Limb (tissue), 2 donors: ENCODE measurements around the gene ZNF697.

ENCODE experiments used
- DNase-seq, 2 donors: peaks; one replicate each; pipeline ENCODE4 v3.0.0-alpha.2; 2016; ENCODE audit errors: extremely low spot score in 2 of 2

ZNF697 gene

DNA sequence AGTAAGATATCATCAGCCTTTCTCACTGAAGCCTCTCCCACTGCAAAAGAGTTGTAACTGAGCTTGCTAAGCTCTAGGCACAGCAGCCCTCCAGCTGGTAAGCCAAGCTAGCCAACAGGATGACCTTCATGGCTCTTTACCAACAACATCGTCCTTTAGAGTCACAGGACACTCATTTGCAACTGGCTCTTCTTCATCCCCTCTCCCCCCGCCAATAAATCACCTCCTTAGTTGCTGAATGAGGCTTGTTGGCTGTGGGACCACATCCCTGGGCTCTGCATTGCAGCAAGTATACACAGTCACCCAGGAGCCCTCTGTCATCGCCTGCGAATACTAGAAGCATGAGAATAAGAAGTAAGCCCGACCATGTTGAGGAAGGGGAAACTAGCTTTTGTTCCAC is 16.0 kb upstream of the ZNF697 start:
- no peak for DNase-seq

DNA sequence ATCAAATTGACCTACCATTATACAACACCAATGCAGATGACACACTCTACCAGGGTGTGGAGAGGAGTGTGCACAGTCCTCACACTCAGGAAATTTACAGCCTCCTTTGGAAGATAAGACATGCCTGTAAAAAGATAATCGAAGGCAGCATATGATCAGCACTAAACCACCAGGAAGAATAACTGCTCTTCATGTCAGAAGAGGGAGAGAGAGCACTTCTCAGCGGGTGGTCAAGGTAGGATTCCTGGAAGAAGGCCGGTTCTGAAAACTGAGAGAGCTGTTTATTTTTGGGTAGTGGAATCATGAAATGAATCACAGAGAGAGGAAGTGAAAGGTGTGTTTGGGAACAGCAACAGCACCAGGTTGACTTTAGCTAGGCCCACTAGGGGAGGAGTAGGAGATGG is 14.0 kb upstream of the ZNF697 start:
- DNase-seq = no peak

DNA sequence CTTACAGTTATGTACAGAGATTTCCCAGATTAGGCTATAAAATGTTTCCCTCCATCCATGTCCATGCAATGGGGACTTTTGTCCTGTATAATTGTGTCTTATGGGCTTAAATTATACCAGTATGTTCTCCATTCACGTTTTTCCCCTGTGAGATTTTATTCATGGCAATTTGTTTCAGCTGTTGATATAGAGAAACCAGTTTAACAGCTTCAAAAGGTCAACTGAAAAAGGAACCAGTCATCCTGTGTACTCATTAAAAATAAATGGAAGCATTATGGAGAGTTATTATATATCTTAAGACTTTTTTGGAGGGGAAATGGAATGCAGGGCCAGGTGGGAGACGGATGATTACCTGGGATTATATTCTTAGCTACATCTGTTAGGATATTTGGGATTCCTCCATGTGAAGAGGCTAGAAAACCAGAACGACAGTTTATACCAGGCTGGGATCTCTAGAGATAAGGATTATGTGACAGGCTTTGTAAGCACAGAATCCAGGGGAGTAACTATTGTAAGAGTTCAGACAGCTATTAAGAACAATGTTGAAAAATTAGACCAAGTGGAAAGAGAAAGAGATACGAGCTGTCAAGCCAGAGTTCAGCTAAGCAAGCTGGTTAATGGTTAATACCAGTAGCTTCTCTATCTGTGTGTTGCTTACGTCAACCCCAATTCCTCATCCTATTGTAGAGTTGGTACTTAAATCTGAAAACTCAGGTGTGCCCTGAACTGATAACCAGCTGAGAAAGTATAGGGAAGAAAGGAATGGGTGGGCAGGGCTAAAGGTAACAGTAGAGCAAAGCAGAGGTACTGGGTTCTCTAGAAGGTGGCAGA is 12.4 kb upstream of the ZNF697 start:
- DNase-seq = no peak

DNA sequence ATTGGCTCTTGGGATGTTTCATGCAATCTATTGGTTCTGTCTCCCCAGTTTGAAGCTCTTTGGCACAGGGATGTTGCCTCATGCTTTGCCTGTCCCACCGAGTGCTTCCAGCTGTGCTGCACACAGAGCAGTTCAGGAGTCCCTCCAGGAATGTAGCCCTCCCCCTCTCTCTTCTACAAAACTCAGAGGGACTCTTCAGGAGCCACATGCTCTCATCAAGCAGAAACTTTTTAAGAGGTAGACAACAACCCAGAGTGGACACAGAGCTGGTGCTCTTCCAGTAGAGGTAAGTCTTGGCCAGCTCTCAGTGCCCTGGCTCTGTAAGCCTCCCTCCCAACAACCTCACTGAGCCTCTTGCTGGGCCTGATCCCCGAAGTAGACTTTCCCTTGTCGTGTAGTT is 11.6 kb upstream of the ZNF697 start:
- DNase-seq = no peak

DNA sequence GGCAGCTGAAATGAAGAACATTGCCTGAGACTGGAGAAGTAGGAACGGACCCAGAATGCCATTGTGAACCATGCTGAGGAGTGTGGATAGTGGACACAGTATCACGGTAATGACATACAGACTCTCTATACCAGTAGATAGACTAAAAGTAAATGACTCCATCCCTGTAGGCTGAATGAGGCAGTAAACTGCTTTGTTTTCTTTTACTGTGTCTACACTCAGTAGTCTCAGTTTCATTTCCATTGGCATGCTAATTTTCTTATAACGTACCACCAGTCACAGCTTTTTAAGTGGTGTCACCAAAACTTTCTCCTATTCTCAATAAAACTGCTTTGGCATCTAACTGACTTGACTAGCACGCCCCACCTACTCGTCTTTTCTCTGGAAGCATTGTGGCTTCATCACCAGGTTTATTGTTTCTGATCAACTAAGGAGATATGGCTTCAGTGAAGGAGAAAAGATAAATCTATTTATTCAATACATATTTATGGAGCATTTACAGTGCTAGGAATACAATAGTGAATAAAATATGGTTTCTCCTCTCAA is 8.4 kb upstream of the ZNF697 start:
- DNase-seq = no peak

DNA sequence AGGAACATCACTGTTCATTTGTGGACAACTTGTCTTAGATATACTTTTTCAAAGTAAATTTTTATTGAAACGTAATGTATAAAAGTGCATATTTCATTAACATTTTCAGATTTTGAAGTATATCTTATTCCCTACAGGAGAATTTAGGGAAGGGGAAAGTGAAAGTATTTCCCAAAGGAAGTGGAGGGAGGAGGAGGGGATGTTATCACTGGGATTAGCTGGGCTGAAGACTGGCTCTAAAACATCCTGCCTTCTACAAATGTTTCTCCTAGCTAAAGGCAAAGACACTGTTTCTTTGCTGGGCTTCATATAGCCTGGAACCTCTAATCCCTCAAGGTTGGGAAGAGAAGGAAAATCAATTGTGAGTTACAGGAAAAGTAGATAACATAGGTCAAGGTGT is 7.1 kb upstream of the ZNF697 start:
- DNase-seq = no peak

DNA sequence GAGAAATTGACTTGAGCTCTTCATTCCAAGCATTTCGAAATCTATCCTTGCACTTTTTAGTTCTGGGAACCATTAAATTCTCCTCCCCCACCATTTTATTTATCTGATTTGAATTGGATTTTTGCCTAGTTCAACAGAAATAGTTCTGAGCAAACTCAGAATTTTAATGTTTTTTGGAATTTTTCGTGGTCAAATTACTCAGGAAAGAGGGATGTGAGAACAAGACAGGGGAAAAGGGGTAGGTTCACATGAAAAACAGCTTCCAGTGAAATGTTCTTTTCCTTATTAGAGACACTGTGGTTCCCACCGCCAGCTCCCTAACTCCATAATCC is 5.7 kb upstream of the ZNF697 start:
- no peak for DNase-seq

DNA sequence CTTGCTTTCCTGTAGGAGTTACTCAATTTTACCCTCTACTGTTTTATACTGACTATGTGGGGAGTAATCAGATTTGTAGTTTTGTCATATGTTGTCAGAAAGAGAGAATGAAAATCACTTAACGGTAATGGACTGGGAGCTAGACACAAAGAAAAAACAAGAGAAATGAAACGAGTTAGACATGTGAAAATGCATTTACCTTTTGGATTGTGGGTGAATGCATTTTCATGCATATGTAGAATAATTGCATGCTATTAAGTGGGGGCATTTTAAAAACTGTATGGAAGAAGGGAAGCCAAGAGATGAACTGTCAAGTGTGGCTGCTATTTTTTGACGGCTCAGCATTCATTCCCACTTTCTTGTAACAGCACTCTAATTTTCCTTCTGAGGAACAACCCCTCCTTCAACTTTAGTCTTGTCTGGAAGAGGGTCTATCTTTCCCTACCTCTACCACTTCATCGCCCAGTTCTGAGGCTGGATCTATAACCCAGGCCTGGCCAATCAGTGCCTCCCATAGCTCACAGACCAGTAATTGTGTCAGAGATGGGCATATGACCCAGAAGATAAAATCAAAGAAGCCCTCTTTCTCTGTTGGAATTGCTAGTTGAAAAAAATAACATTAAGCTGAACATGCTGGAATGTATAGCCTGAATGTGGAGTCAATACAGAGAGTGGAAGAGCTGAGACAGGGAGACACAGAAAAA is 5.2 kb upstream of the ZNF697 start:
- DNase-seq = no peak

DNA sequence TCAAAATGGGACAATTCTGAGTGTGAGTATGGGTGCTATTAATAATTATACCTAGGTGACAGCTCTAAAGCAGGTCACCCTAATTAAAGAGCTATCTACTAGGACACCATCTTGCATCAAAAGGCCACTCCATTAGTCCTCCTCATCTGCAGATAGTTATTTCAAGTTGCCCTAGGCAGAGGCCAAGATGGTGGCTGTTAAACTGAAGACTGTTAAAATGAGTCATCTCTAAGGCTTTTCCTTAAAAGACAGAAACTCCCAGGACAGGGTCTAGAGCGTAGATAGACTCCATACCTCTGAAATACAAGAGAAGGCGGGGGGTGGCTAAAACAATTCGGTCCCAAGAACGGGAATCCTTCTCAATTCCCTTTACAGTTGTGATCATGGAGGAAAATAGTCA is 4.5 kb upstream of the ZNF697 start:
- DNase-seq = no peak

DNA sequence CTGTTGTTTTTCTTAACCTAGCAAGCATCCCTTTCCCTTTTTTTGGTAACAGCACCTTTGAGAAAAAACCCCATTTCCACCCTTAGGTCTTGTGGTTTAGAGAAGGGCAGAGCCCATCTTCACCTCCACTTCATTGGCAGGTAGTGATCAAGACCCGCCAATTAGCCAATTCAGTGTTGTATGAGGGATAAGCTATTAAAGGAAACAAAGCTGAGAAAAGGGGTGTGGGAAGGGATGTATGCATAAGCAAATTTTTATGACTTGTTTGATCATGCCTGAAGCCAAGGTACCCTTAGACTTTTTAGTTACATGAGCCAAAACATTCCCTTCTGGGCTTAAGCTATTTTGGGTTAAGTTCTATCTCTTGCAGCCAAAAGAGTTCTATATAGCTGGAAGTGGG is 3.6 kb upstream of the ZNF697 start:
- DNase-seq = no peak

DNA sequence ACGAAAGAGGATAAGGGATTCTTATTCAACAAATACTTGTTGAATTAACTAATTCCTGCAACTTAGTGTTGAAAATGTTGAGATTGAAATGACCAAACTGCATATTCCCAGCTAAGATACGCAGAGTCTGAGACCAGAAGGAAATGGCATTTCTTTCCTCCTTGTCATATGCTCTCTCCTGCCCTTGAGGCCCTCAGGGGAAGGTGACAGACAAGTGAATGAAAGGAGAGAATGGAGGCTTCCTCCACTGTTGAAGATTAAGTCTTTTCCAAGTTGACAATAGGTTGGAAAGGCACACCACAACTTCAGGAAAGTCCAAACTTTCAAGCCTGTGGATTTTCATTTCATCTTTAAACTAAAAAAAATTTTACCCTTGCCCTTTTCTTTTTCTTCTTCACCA is 3.1 kb upstream of the ZNF697 start:
- DNase-seq = no peak

DNA sequence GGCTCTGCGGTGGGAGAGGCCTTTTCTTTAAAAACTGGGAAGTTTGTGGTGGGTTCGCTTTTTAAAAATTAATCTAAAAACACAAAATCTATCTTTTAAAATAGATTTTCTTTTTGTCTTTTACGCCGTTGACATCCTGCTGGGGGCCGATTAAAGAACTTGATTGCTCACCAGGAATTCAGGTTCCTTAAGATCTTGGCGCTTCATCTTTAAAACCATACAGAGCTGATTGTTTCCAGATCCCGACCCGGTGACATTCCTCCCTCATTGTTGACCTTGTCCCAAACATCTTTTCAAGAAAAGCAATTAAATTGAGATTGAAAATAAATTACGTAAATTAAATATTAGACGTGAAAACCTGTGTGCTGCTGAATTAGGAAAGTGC is 546 bp upstream of the ZNF697 start:
- DNase-seq = no peak

DNA sequence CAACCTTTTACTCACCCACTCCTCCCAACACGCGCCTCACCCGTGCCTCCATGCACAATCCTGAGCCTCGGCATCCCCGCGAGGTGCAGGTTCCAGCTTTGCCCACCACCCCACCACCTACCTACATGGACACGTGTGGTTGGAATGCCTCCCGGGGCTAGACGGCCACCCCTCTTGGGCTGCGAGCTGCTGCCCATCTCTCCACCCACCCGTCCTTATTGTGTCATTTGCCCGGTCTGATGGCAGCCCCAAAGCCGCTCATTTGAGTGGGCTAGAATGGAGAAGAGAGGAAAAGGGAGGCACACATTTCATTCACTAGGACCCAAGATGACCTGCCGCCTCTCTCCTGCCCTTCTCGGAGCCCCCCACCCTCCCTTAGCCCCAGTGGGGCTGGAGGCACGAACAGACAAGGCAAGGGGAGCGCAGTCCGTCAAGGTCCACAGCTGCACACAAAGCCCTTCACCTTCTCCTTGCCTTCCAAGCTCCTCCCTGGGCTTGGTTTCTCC is 785 bp downstream of the ZNF697 start:
- no peak for DNase-seq

DNA sequence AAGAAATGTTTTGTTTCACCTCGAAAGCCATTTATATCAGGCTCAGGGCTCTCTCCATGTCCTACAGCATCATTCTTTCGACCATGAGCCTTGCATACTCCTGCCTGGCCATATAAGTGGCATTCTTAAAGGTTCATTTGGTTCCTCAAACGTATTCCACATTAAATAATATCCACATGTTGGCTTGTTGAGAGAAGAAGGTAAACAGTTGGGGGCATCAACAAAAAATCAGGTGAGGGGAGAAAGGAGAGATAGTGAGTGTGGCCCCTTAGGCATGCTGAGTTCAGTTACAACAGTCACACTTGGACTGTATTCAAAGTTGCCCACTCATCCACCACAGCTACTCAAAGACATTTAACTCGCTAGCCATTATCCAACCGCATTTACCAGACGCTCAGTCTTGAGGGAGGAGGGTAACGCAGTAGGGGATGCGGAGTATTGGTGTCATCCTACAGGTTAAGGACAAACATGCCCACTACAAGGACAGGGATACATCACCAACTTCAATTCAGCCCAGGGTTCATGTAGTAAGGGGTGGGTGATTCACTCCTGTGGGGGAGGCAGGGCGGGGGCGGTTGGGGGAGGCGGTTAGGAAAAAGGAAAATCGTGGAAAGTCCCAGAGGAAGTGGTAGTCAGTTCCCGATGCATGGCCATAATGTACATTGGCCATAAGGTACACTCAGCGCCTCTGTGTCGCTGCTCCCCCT is 1.4 kb downstream of the ZNF697 start:
- DNase-seq = no peak

DNA sequence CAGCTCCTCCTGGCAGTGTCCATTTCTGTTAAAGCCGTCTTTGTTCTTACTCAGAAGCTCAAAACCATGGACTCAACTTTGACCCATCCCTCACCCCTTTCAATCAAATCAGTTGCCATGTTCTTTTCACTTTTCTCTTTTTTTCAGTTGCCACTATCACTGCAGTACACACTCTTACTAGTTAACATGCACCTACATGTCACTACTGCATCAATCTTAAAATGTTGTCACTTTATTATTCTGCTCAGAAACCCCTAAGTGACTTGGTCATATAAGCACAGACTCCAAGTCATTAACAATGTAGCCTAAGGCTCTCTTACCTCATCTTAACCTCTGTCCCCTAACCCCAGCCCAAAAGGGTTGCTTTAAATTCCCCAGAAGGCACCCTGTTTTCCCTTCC is 9.0 kb downstream of the ZNF697 start:
- no peak for DNase-seq

DNA sequence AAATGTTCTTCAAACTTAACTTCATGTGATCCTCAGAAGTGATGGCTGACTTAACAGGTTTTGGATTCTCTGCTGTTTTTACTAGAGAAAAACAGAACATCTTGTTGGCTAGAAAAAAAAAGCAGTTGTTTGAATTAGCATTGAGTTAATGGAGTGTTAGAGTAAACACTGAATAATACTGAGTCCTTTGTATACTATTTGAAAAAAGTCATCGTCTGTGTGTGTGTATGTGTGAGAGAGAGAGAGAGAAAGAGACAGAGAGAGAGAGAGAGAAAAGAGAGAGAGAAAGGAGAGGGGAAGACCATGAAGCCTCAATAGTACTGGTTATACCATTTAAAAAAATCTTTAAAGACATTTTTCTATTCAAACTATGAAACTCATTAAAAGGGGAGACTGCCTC is 10.4 kb downstream of the ZNF697 start:
- DNase-seq = no peak

DNA sequence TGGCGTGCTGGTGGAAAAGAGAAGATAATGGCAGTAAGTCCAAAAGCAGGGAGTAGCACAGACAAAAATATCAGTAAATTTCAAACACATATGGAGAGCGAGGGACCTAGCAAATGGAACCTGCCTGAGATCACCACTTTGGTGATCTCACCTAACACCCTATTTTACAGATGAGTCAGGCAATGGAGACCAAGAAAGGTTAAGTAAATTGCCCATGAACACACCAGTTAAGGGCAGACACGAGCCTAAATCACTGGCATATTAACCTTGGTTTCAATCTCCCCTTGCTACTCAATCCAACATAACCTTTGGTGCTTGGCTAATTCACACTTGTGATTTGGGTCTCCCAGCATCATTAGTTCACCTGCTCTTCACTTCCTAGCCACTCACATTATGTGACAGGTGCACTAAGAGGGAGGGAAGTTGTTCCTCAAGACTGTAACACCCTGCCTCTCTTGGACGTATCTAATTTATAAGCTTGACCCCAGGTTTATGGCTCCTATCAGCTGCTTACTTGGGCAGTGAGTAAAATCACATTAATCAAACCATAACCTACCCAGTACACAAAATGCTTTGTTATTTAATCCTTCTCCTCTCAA is 11.5 kb downstream of the ZNF697 start:
- DNase-seq = no peak

DNA sequence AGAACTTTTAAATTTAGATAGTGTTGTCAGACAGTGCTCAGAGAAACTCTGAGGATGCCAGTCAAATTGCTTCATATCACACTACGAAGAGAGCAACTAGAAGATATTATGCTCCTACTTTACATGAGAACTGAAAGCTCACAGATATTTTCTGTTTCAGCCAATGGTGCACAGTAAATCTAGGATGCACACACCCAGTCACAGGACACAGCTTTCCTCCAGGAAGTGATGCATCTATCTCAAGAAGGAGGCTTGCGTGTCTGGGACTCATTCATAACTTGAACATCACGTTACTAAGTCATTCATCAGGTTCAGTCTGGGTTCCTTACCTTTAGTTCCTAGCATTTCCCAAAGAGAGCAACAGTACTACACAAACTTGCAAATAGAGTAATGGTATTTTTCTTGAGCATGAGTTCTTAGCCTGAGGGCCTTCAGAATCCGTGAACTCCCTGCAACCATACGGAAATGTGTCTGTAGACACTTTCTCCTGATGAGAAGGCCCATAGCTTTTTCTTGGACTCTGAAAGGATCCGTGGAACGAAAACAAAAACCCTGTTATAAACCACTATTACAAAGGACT is 12.2 kb downstream of the ZNF697 start:
- no peak for DNase-seq

DNA sequence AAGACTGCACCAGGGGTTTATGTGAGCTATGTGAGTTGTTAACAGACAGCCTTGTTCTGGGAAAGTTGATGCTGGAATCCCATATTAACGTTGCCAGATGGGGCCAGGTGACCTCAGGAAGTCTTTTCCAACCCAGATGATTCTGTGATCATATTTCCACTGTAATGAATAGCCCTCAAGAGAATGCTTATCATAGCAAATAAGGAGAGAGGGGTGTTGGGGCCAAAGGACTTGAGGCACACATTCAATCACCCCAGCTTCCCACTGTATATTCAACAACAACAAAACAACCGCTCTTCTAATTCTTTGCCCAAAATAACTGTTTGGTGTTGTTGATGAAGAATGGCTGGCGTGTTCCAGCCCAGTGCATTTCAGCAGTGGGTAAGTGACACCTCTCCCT is 14.1 kb downstream of the ZNF697 start:
- no peak for DNase-seq

DNA sequence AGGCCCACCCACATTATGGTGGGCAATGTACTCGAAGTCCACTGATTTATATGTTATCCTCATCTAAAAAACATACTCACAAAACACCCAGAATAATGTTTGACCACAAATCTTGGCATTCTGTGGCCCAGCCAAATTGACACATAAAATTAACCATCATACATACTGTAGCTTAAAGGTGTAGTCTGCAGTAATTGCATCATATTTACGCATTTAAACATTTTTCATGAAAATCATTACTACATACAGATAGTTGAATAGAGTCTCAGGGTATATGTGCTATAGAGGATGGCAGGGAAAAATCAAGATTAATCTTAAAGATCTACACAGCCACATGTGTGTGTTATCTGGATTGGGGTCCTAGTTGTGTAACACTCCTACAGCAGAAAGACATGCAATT is 14.5 kb downstream of the ZNF697 start:
- no peak for DNase-seq

DNA sequence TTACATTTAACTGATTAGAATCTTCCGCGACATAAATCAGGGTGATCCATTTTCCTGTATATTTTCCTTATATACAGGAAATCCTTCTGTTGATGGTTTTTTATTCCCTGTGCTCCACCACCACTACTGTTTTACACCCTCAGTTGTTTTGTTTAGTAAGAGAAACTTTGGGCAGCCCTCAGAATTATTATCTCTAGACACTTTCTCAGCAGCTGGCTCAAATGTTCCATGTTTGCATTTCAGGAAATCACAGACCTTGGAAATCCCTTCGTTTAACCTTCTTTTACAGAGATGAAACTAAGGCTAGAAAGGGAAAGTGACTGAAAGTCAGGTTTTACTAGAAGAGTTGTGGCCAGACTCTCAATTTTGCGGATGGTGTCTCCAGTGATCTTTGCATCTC is 15.2 kb downstream of the ZNF697 start:
- no peak for DNase-seq

DNA sequence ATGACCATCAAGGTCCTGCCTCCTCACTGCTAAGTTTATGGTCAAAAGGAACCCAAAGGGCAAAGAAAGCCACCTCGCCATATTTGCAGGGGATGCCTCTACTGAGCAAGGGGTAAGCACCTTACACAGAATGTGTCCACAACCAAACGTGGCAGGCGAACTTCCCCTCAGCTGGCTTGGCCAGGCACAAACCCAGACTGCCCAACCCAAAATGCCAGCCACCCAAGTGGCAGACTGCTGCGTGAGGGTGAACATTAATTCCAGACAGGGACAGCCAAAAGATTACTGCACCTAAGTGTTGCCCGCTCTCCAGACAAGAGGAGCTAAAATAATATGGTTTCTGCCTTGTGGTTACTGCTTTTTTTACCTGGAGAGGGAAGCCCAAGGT is 16.0 kb downstream of the ZNF697 start:
- DNase-seq = no peak
